ENCODE data around the gene CARM1. TPM values are rescaled to one million over a fixed set of nuclear protein-coding genes. Genes with fewer than 3 reads are reported as not detected.

Gene CARM1
- total and polyA plus RNA-seq, 2 donors (not counting 1 experiment from before 2014, with no cell fraction given): 33.0 to 34.3 TPM

GRCh38 chr19:10828981-10829821 is 42.2 kb upstream of the CARM1 start:
- ATAC-seq (ENCODE audit: low read depth): no peak
- peaks cover 7 to 56% of the 10 kb centered on the region in 2 experiments for H3K36me3 ChIP-seq (replicated peaks in 1 of 2; ENCODE audit: control extremely low read depth in 1 of 2, control insufficient read depth in 1 of 2, extremely low read depth in 1 of 2, insufficient read depth in 2 of 2, low read length in 1 of 2)
- CTCF ChIA-PET: interaction anchor here (0.6 to 1.5 kb wide), 4 partner anchors 35 to 112 kb away, joined by 3 to 5 read pairs (median 4); partner anchors contain the start of gene DNM2
- no peak overlapping the region for H3K4me2 ChIP-seq (replicated peaks; ENCODE audit: low read depth, low read length, poor library complexity, severe bottlenecking)
- no peak overlapping the region for H3K27ac Mint-ChIP-seq
- no peak overlapping the region for H3K9ac ChIP-seq (ENCODE audit: low read length)
- no peaks in the 10 kb centered on the region for H4K20me1 ChIP-seq (ENCODE audit: control insufficient read depth, insufficient read depth, low read length, poor library complexity, severe bottlenecking)
- no peaks in the 10 kb centered on the region for H3K4me1 Mint-ChIP-seq
- no peaks in the 10 kb centered on the region for H3K9me3 Mint-ChIP-seq (ENCODE audit: insufficient read depth)
- H3K79me2 ChIP-seq (ENCODE audit: control insufficient read depth, insufficient read depth, low read length): no peaks in the 10 kb centered on the region
- H2AFZ ChIP-seq (ENCODE audit: insufficient read depth, low read depth, low read length, poor library complexity, severe bottlenecking): no peak overlapping the region
- TF ChIP-seq CTCF (IDR thresholded peaks at IDR 0.05) (peak; percentile 7), EZH2 (IDR thresholded peaks at IDR 0.05; ENCODE audit: borderline replicate concordance, insufficient read depth, low read depth, low read length, poor library complexity, severe bottlenecking) (no peak)
- H3K27me3 Mint-ChIP-seq: no peaks in the 10 kb centered on the region
- intact Hi-C loops (cut with micrococcal nuclease): no loop called here
- WGBS (ENCODE audit: insufficient coverage): 97% methylated on average over 25 of the region's 26 CpGs
- H3K4me1 ChIP-seq (ENCODE audit: control insufficient read depth in 2 of 2, insufficient read depth in 2 of 2, low read length in 2 of 2): no peaks in the 10 kb centered on the region
- H3K4me3 Mint-ChIP-seq: no peak overlapping the region
- POLR2A ChIA-PET: no interaction called here
- DNase-seq: peak; percentile 28
- no peaks in the 10 kb centered on the region for H3K27me3 ChIP-seq (replicated peaks in 1 of 4; ENCODE audit: control extremely low read depth in 1 of 4, control insufficient read depth in 3 of 4, insufficient read depth in 4 of 4, low read length in 3 of 4)
- no peak overlapping the region for H3K4me3 ChIP-seq (ENCODE audit: control extremely low read depth in 1 of 5, extremely low read depth in 1 of 5, insufficient read depth in 1 of 5, low read depth in 2 of 5, low read length in 4 of 5)
- H3K27ac ChIP-seq (ENCODE audit: low read length in 2 of 2): no peak overlapping the region
- H3K9me3 ChIP-seq (ENCODE audit: control extremely low read depth in 1 of 3, control insufficient read depth in 2 of 3, insufficient read depth in 1 of 3, low read length in 2 of 3): no peaks in the 10 kb centered on the region

GRCh38 chr19:10829967-10830366 is 41.4 kb upstream of the CARM1 start:
- no peak for TF ChIP-seq EZH2 (IDR thresholded peaks at IDR 0.05; ENCODE audit: borderline replicate concordance, insufficient read depth, low read depth, low read length, poor library complexity, severe bottlenecking)
- no peak for TF ChIP-seq CTCF (IDR thresholded peaks at IDR 0.05)
- CTCF ChIA-PET: interaction anchor here (0.7 to 1.1 kb wide), 2 partner anchors 34 to 113 kb away, joined by 4 read pairs; no protein-coding TSS in a partner anchor
- Mint-ChIP-seq H3K9me3 (ENCODE audit: insufficient read depth) (no peaks in the 10 kb centered on the region), H3K4me1 (no peaks in the 10 kb centered on the region), H3K27ac (peak overlapping the region; percentile 56), H3K27me3 (no peaks in the 10 kb centered on the region), H3K4me3 (no peak overlapping the region)
- Histone ChIP-seq H3K9ac (ENCODE audit: low read length) (no peak overlapping the region), H3K79me2 (ENCODE audit: control insufficient read depth, insufficient read depth, low read length) (no peaks in the 10 kb centered on the region), H3K27me3 (replicated peaks in 1 of 4; ENCODE audit: control extremely low read depth in 1 of 4, control insufficient read depth in 3 of 4, insufficient read depth in 4 of 4, low read length in 3 of 4) (no peaks in the 10 kb centered on the region), H4K20me1 (ENCODE audit: control insufficient read depth, insufficient read depth, low read length, poor library complexity, severe bottlenecking) (peaks cover 3% of the 10 kb centered on the region), H3K4me2 (replicated peaks; ENCODE audit: low read depth, low read length, poor library complexity, severe bottlenecking) (no peak overlapping the region), H3K27ac (ENCODE audit: low read length in 2 of 2) (no peak overlapping the region), H3K36me3 (replicated peaks in 1 of 2; ENCODE audit: control extremely low read depth in 1 of 2, control insufficient read depth in 1 of 2, extremely low read depth in 1 of 2, insufficient read depth in 2 of 2, low read length in 1 of 2) (peaks cover 4 to 49% of the 10 kb centered on the region in 2 experiments), H3K9me3 (ENCODE audit: control extremely low read depth in 1 of 3, control insufficient read depth in 2 of 3, insufficient read depth in 1 of 3, low read length in 2 of 3) (peaks cover 0 to under 1% (median 0%) of the 10 kb centered on the region in 3 donors), H2AFZ (ENCODE audit: insufficient read depth, low read depth, low read length, poor library complexity, severe bottlenecking) (no peak overlapping the region), H3K4me3 (ENCODE audit: control extremely low read depth in 1 of 5, extremely low read depth in 1 of 5, insufficient read depth in 1 of 5, low read depth in 2 of 5, low read length in 4 of 5) (no peak overlapping the region), H3K4me1 (ENCODE audit: control insufficient read depth in 2 of 2, insufficient read depth in 2 of 2, low read length in 2 of 2) (peaks cover 0 to under 1% of the 10 kb centered on the region in 2 donors)
- intact Hi-C loops (cut with micrococcal nuclease): no loop called here
- DNase-seq (no peak), ATAC-seq (ENCODE audit: low read depth) (no peak)
- POLR2A ChIA-PET: no interaction called here
- 96% methylated on average over 14 of the region's 16 CpGs for whole genome bisulfite sequencing (ENCODE audit: insufficient coverage)
